ENCODE measurements around the gene CSF1.

The CSF1 gene

DNA sequence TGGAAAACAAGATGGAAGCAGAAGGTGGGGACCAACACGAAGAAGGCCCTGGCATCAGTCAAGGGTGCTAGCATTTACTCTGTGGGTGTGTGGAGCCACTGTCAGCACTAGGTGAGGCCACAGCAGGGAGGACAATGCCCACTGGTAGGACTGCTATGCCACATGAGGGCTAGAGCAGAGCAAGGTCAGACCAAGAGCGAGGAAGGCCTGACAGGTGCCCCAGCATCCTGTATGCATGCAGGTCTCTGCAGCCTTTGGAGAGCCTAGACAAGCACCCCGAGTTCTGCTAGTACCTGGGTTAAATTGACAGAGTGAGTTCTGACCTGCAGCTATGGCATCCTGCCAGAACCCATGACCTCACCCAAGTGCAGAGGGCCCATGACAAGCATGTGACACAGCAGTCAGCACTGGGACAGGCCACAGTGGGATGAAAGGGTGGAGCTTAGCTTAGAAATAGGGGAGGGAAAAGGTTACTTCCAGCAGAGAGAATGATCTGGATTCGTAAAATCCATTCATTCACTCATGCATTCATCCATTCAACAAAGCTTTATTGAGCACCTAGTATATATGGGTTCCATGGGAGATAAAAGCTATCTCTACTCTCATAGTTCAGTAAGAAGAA, 9.0 kb upstream of the CSF1 start:
- DNase-seq (ENCODE audit: insufficient read length, low spot score) (no peak), FAIRE-seq (no peak)
- TF ChIP-seq POLR2A (IDR thresholded peaks at IDR 0.05; ENCODE audit: low read depth, low read length): no peak

DNA sequence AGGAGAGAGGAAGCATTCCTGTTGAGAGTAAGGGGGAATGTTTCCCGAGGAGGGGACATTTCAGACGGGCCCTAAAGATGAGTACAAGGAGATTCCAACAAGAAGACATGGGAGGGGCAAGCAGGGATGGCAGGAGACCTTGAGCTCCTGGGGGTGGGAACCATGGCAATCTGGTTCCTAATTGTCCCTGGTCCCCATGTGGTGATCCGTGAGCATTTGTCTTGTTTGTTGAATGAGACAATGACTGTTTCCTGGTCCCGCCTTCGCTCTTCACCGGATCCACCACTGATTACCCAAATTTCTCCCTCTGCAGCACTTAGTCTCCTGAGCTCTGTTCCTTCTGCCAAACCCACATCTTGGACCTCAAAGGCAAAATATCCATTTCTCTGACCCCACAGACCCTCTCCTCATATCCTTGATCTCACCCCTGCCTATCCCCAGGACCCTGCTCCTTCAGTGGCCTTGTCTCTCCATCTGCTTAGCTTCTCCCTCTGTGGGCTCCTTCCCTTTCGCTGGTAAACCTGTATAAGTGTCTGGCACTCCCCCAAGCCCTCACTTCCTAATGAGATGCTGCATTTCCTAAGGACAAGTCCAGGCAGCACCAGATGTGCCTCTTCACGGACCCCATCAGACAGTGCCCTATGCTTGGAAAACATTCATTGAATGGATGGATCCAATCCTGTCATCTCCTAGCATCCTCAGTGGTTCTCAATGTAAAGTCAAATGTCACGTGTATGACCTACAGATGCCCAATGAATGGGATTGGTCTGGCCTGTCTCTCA, 8.3 kb upstream of the CSF1 start:
- TF ChIP-seq POLR2A (IDR thresholded peaks at IDR 0.05; ENCODE audit: low read depth, low read length): no peak
- DNase-seq (ENCODE audit: insufficient read length, low spot score): no peak
- no peak for FAIRE-seq

DNA sequence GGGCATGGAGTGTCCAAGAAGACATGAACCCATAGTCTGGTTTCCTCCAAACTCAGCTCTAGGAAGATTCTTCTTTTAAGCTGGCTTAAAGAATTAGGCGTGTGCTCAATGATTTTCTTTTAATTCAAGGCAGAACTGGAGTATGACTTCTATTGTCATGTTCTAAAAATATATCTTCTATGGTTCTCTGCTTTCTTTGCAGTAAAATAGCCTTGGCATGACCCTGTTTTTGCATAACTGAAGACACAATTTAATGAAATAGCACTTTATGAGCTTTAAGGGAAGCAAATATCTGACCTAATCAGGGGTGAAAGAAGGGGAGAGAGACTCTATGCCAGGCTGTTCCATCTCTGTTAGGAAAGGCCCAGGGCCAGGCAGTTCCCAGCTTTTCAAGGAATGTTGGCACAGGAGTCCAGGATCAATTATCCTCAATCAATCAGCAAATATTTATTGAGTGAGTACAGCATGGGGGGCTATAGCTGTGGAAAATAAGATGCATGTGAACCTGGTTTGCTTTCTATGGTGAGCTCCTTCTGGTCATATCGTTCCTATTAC, 7.2 kb upstream of the CSF1 start:
- FAIRE-seq (no peak), DNase-seq (ENCODE audit: insufficient read length, low spot score) (no peak)
- TF ChIP-seq POLR2A (IDR thresholded peaks at IDR 0.05; ENCODE audit: low read depth, low read length): no peak

DNA sequence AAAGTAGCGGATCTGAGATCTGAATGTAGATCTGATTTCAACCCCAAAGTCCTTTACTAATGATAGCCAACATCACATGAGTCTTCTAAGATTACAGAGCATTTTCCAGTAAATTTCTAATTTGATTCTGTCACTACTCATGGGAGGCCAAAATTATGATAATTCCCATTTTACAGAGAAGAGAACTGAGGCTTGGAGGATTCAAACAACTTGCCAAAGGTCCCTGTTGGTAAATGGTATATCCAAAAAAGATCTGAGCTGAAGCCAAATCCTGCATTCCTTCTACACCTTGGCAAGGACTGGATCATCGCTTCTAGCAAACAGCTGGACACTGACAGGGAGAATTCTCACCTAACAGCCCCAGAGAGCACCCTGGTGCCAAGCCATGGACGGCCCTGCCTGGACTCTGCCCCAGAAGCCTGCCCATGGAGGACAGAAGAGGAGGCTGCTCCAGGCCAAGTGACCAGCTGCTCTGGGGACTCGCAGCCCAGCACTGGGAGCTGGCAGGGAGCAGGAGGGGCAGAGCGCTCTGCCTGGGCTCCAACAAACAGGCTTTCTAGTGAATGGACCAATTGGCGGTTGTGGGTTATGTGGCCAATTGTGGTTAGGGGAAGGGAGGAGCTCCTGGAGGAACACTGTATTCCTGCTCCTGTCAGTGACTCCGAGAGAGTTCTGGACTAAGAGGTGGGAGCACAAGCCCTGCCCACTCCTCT, 6.4 kb upstream of the CSF1 start:
- FAIRE-seq: no peak
- no peak for TF ChIP-seq POLR2A (IDR thresholded peaks at IDR 0.05; ENCODE audit: low read depth, low read length)
- no peak for DNase-seq (ENCODE audit: insufficient read length, low spot score)

DNA sequence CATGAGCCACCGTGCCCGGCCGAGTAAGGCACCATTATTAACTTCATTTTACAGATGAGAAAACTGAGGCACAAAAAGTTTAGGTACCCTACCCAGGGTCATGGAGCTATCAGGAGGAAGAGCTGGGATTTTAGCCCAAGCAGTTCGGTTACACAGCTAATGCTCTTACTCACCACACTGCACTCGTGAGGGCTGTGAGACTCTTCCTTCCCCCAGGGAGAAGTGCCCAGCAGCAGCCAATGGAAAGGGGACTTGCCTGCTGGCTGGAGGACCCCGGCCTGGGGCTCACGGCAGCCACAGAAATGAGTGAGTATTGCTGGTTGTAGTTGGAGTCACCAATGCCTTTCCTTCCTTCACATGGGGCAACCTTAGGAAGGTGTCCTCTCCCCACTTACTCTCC, 5.2 kb upstream of the CSF1 start:
- FAIRE-seq (no peak), DNase-seq (ENCODE audit: insufficient read length, low spot score) (no peak)
- TF ChIP-seq POLR2A (IDR thresholded peaks at IDR 0.05; ENCODE audit: low read depth, low read length): no peak

DNA sequence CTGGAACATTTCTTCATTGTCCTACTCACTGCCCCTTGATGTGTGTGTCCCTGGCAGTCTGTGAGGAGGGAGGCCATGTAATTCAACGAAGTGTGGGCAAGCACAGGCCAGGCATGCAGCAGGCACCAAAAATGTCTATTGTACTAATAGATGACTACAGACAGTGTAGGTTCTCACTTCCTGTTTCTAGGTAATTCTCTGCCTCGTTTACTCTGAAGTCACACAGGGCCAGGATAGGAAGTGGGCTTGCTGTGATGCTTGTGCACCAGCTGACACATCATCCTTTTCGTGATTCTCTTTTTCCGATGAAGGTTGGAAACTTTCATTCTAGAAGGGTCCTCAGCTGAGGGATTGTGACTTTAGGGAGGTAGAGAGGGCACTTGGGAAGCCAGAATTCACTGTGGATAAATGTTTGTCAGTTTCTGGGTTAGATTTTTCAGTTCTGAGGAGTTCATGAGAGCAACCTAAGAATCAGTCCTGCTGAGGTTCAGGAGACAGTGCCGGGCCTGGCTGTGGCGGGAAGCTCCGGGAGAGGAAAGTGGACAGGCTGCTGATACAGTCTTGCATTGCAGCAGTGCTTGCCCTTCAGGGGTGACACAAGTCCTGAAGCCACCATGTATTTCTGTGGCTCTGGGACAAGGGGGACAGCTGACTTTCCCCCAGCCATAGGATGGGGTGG, 4.3 kb upstream of the CSF1 start:
- DNase-seq (ENCODE audit: insufficient read length, low spot score): no peak
- TF ChIP-seq POLR2A (IDR thresholded peaks at IDR 0.05; ENCODE audit: low read depth, low read length): no peak
- no peak for FAIRE-seq

DNA sequence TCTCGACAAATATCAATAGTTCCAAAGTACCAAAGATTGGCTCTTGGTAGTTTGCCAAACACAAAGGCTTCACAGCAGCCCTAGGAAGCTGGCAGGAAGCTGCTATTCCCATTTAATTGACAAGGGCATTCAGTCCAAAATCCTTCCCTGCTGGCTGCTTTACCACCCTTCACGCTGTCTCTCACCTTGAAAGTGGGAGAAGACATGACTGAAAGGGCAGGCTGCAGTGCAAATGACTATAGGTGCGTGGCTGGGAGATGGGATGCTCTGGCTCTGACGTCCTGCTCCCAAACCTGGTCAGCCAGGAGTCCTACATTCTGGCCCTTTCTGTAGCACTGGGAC, 3.8 kb upstream of the CSF1 start:
- no peak for FAIRE-seq
- no peak for TF ChIP-seq POLR2A (IDR thresholded peaks at IDR 0.05; ENCODE audit: low read depth, low read length)
- DNase-seq (ENCODE audit: insufficient read length, low spot score): no peak

DNA sequence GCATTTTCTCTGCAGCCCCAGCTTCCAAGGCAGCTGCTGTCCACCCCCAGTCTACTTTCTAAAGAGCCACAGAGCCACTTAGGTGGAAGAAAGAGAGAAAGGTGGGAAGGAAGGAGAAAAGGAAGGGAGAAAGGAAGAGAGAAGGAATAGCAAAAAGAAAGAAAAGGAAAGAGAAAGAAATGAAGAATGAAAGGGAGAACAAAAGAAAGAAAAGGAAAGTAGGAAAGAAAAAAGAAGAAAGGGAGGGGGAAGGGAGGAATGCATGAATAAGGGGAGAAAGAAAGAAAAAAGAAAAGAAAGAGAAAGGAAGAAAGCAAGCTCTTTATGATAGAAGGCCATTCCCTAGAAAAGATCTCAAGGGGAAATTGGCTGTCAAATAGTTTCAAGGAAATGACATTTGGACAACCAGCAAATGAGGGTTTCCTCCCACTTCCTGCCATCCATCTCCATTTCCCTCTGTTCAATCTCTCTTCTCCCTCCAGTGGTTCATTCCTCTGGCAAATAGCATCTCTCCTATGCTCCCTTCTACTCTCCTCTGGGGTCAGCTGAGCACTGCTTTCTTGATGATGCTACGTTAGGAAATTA, 3.4 kb upstream of the CSF1 start:
- DNase-seq (ENCODE audit: insufficient read length, low spot score): no peak
- no peak for FAIRE-seq
- TF ChIP-seq POLR2A (IDR thresholded peaks at IDR 0.05; ENCODE audit: low read depth, low read length): no peak

DNA sequence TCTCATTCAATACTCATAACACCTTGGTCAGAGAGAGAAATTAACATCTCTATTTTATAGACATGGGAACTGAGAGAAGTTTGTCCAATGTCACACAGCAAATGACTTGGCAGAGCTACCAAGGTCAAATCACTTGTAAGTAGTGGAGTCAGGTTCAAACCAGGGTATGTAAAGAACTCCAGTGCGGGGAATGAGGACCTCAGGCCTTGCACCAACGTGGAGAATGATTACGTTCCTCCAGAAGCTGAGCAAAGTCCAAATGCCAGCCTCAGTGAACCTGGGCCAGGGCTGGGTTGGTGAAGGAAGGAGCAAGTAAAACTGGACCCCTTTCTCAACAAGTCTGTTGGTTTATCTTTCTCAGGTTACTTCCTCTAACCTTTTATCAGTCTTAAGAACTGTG, 1.8 kb upstream of the CSF1 start:
- no peak for TF ChIP-seq POLR2A (IDR thresholded peaks at IDR 0.05; ENCODE audit: low read depth, low read length)
- no peak for DNase-seq (ENCODE audit: insufficient read length, low spot score)
- no peak for FAIRE-seq

DNA sequence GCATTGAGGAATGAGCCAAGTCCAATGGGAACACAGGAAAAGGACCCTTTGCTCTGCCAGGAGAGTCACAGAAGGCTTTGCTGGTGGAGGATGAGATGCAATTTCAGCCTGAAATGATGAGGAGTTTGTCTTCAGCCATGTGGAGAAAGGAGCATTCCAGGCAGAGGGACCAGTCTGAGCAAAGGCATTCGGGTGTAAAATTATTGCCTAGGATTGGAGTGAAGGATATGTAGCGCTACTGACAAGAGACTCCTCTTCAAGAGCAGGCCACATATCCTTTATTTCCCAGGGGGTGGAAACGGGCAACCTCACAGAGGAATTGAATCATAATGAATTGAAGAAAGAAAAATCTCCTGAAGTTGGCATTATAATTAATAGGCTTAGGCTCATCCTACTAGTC, 1.1 kb upstream of the CSF1 start:
- FAIRE-seq (no peak), DNase-seq (ENCODE audit: insufficient read length, low spot score) (no peak)
- no peak for TF ChIP-seq POLR2A (IDR thresholded peaks at IDR 0.05; ENCODE audit: low read depth, low read length)

DNA sequence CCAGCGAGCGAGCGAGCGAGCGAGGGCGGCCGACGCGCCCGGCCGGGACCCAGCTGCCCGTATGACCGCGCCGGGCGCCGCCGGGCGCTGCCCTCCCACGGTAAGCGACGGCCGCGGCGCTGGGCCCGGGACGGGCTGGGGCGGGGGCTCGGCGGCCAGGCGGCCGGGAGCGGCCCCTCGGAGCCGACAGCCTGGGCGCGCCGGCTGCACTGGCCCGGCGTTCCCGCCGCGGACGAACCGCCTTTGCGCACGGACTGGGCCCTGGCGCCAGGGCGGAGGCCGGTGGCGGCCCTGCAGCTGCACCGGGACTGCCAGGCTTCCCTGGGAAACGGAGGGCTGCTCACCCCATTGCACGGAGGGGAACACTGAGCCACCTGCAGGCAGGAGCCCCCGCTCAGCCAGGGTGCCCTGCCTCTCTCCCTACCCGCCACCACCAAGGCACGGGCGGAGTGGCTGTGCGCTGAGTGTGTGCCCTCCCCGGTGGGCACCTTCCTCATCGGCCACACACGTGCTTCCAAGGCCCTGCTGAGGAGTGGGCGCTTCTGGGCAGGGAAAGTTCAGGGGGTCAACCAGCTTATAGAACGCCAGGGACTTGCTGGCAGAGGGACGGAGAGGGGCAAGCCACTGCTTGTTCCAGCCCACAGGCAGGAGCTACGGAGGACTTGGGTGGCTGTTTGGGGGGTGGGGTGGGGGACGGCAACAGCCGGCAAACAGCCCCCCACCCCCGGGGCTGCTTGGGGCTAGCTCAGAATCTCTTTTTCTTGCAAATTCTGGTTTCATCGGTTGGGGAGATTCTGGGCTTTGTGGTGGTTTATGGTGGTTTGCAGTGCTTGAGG, 532 bp downstream of the CSF1 start:
- DNase-seq (ENCODE audit: insufficient read length, low spot score) (no peak), FAIRE-seq (no peak)
- 0 out of 2 replicates have a peak, but pooled peaks have one; percentile 16 for TF ChIP-seq POLR2A (IDR thresholded peaks at IDR 0.05; ENCODE audit: low read depth, low read length)

DNA sequence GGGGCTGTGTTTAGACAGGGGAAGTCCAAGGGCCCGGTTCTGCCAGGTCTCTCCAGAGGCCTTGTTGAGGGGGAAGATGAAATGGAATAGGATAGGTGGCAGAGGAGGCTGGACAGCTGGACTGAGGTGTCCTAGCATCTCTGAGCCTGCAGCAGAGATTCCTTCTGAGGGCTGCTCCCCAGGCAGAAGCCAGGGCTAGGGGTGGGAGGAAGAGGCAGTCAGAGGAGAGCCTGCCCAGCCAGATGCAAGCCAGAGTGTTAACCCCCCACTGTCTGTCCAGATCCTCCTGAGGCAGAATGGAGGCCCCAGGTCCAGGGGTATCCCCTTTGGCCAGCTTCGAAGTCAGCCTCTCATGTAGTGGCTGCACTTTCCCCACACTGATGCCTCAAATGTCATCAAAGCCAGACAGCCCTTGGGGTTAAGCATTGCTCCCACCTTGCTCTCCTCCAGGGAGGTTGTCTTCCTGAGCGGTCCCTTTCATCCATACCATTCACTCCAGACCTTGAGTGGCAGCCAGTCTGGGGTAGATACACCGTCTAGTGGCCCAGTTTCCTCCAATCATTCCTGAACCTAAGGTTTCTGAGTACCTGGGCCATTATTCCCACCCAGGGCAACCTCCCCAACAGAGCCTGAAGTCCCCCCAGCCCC, 1.7 kb downstream of the CSF1 start:
- DNase-seq (ENCODE audit: insufficient read length, low spot score) (no peak), FAIRE-seq (no peak)
- TF ChIP-seq POLR2A (IDR thresholded peaks at IDR 0.05; ENCODE audit: low read depth, low read length): no peak
